Measurements from ENCODE around the gene RGL2.
"Not testable (repeated sequence)": the region's sequence is repeated elsewhere in the genome, so short reads cannot be mapped to it uniquely, and the experiment has no call there.

The RGL2 gene

GRCh38 chr6:33273129-33273923, 25.4 kb downstream of the RGL2 start:
- no peak for DNase-seq

GRCh38 chr6:33272275-33273128, 26.2 kb downstream of the RGL2 start:
- DNase-seq: no peak

GRCh38 chr6:33271468-33272274, 27.1 kb downstream of the RGL2 start, which contains the start of the genes RPS18 and VPS52:
RPS18 (plus strand) TSS chr6:33272075; CDS start chr6:33272120, 45 bp downstream.
VPS52 (minus strand) TSS chr6:33271876; CDS start chr6:33271675, 201 bp downstream.
- DNase-seq: peak; percentile 96

- no peak for DNase-seq
Observed at GRCh38 chr6:33271117-33271467, 27.6 kb downstream of the RGL2 start.

GRCh38 chr6:33264015-33264414, 34.7 kb downstream of the RGL2 start:
- DNase-seq: no peak

- DNase-seq: not testable (repeated sequence)
Observed at GRCh38 chr6:33262490-33262889, 36.3 kb downstream of the RGL2 start.

GRCh38 chr6:33259032-33259431, 39.7 kb downstream of the RGL2 start:
- DNase-seq: no peak

GRCh38 chr6:33254591-33254990, 44.2 kb downstream of the RGL2 start:
- no peak for DNase-seq

GRCh38 chr6:33252759-33253158, 46.0 kb downstream of the RGL2 start:
- no peak for DNase-seq

- DNase-seq: no peak
Observed at GRCh38 chr6:33251395-33252012, 47.2 kb downstream of the RGL2 start.

- DNase-seq: no peak
Observed at GRCh38 chr6:33250731-33251130, 48.0 kb downstream of the RGL2 start.

GRCh38 chr6:33249732-33250630, 48.8 kb downstream of the RGL2 start:
- no peak for DNase-seq

- DNase-seq: peak; percentile 97
Observed at GRCh38 chr6:33248932-33249731, 49.6 kb downstream of the RGL2 start.

GRCh38 chr6:33248643-33248931, 50.2 kb downstream of the RGL2 start:
- no peak for DNase-seq

GRCh38 chr6:33247977-33248642, 50.6 kb downstream of the RGL2 start:
- DNase-seq: peak; percentile 90

- DNase-seq: no peak
Observed at GRCh38 chr6:33243476-33243875, 55.3 kb downstream of the RGL2 start.

GRCh38 chr6:33241968-33242367, 56.8 kb downstream of the RGL2 start:
- DNase-seq: no peak

Measured in left hindlimb (tissue), 1 donor.